H1 (cell line): ENCODE measurements around the gene ALPI. TPM values are rescaled to one million over a fixed set of nuclear protein-coding genes. Genes with fewer than 3 reads are reported as not detected.
A peak's percentile ranks its signal among the peaks of the same experiment; 100 is the strongest.
"Not testable (repeated sequence)": the region's sequence is repeated elsewhere in the genome, so short reads cannot be mapped to it uniquely, and the experiment has no call there.

Source experiments
- CTCF ChIA-PET: fragments of 300-600 bp; sonication (Branson Sonifier 250); formaldehyde crosslinking; loops from one replicate; lab custom pipeline; 2021; ENCODE audit not compliant: partially characterized antibody; lab: Charles Lee
- POLR2A ChIA-PET: fragments of 300-600 bp; sonication (Branson Sonifier 250); formaldehyde crosslinking; loops from one replicate; lab custom pipeline; 2021; ENCODE audit warnings: inconsistent platforms; ENCODE audit not compliant: partially characterized antibody; lab: Charles Lee
- DNase-seq, 2 experiments: peaks; one replicate each; pipeline versions ENCODE4 v3.0.0 to v3.0.0-alpha.2; 2010 to 2022; ENCODE audit warnings: low spot score in 2 of 2, low read depth in 1 of 2, mixed read lengths in 1 of 2
- FAIRE-seq: peaks from 2 replicates; lab custom pipeline; 2011; peaks lifted over from hg19 to GRCh38; lab: Jason Lieb, UNC
- H2AFZ ChIP-seq: 2 replicates; pipeline ENCODE4 v1.8.1; 2012; ENCODE audit warnings: low read length, inconsistent platforms
- H2AK5ac ChIP-seq: 2 replicates; pipeline ENCODE4 v1.6.1; 2013; ENCODE audit warnings: low read depth, low read length
- H2BK120ac ChIP-seq: replicated peaks from 2 replicates; pipeline ENCODE3; 2013; ENCODE audit warnings: low read depth, low read length, inconsistent platforms
- H2BK12ac ChIP-seq: 2 replicates; pipeline ENCODE4 v1.6.1; 2013; ENCODE audit warnings: low read depth, low read length
- H2BK15ac ChIP-seq: 2 replicates; pipeline ENCODE4 v1.6.1; 2013; ENCODE audit warnings: low read length
- H2BK20ac ChIP-seq: 2 replicates; pipeline ENCODE4 v1.6.1; 2013; ENCODE audit warnings: low read length
- H2BK5ac ChIP-seq: 2 replicates; pipeline ENCODE4 v1.6.1; 2013; ENCODE audit warnings: low read depth, low read length
- H3K14ac ChIP-seq: 2 replicates; pipeline ENCODE4 v1.6.1; 2013; ENCODE audit warnings: inconsistent platforms; ENCODE audit not compliant: insufficient read length
- H3K18ac ChIP-seq: 2 replicates; pipeline ENCODE4 v1.6.1; 2013; ENCODE audit warnings: low read length; ENCODE audit errors: extremely low read depth
- H3K23ac ChIP-seq: 2 replicates; pipeline ENCODE4 v1.6.1; 2013; ENCODE audit warnings: inconsistent platforms; ENCODE audit not compliant: insufficient read length
- H3K23me2 ChIP-seq: 2 replicates; pipeline ENCODE4 v1.6.1; 2013; ENCODE audit warnings: low read depth, low read length
- H3K27ac ChIP-seq: 2 replicates; pipeline ENCODE4 v1.6.1; 2011; ENCODE audit warnings: low read depth, low read length, inconsistent platforms
- H3K27me3 ChIP-seq, 4 experiments: replicated peaks in 1 of 4; 1 replicate in 1 of 4; 2 replicates in 3 of 4; pipeline versions ENCODE4 v1.6.1 to v1.8.1; 2011 to 2013; ENCODE audit warnings: low read length in 3 of 4, mild to moderate bottlenecking in 3 of 4, inconsistent platforms in 2 of 4, mixed read lengths in 2 of 4, moderate library complexity in 1 of 4; ENCODE audit not compliant: control insufficient read depth in 3 of 4, insufficient read depth in 3 of 4; ENCODE audit errors: extremely low read depth in 1 of 4
- H3K36me3 ChIP-seq, 4 experiments: 2 replicates each; pipeline versions ENCODE4 v1.6.1 to v1.8.1; 2011 to 2013; ENCODE audit warnings: mild to moderate bottlenecking in 4 of 4, low read length in 3 of 4, moderate library complexity in 2 of 4, control low read depth in 1 of 4, inconsistent platforms in 1 of 4; ENCODE audit not compliant: insufficient read depth in 4 of 4, control insufficient read depth in 2 of 4
- H3K4ac ChIP-seq: replicated peaks from 2 replicates; pipeline ENCODE3; 2013; ENCODE audit warnings: low read length, low read depth, mixed read lengths, inconsistent platforms; ENCODE audit not compliant: insufficient read length
- H3K4me1 ChIP-seq, 4 experiments: replicated peaks in 1 of 4; 1 replicate in 1 of 4; 2 replicates in 3 of 4; pipeline versions ENCODE4 v1.6.1 to v1.8.1; 2011 to 2013; ENCODE audit warnings: low read length in 3 of 4, inconsistent platforms in 2 of 4, mixed read lengths in 1 of 4; ENCODE audit not compliant: insufficient read depth in 4 of 4, control insufficient read depth in 3 of 4
- H3K4me2 ChIP-seq, 2 experiments: 2 replicates each; pipeline versions ENCODE4 v1.6.1 to v1.8.1; 2011 to 2013; ENCODE audit warnings: low read depth in 2 of 2, low read length in 2 of 2, control low read depth in 1 of 2, inconsistent platforms in 1 of 2, mild to moderate bottlenecking in 1 of 2; ENCODE audit not compliant: insufficient read depth in 1 of 2
- H3K4me3 ChIP-seq, 4 experiments: fragments of 200-600, 300-600 bp in 1 of 4; sonication (generic), shearing (Covaris generic), sonication (Bioruptor Twin) in 1 of 4; 2 replicates each; pipeline versions ENCODE4 v1.5.1 to v1.8.1; 2011 to 2016; ENCODE audit warnings: low read length in 4 of 4, low read depth in 3 of 4, control low read depth in 2 of 4, inconsistent platforms in 2 of 4, mild to moderate bottlenecking in 2 of 4, mixed read lengths in 1 of 4, moderate library complexity in 1 of 4; ENCODE audit not compliant: insufficient read depth in 2 of 4; ENCODE audit errors: extremely low read depth in 1 of 4
- H3K56ac ChIP-seq: replicated peaks from 2 replicates; pipeline ENCODE3; 2013; ENCODE audit warnings: low read depth, mild to moderate bottlenecking, mixed read lengths, low read length, inconsistent platforms; ENCODE audit not compliant: insufficient read length
- H3K79me1 ChIP-seq: 2 replicates; pipeline ENCODE4 v1.6.1; 2013; ENCODE audit warnings: low read depth, low read length, control low read depth
- H3K79me2 ChIP-seq, 2 experiments: 2 replicates each; pipeline versions ENCODE4 v1.6.1 to v1.8.1; 2012 to 2013; ENCODE audit warnings: low read length in 2 of 2, mild to moderate bottlenecking in 2 of 2, inconsistent platforms in 1 of 2; ENCODE audit not compliant: insufficient read depth in 2 of 2, control insufficient read depth in 1 of 2
- H3K9ac ChIP-seq, 4 experiments: replicated peaks in 1 of 4; 1 replicate in 1 of 4; 2 replicates in 3 of 4; pipeline versions ENCODE4 v1.6.1 to v1.8.1; 2011 to 2013; ENCODE audit warnings: low read depth in 3 of 4, low read length in 3 of 4, control low read depth in 2 of 4, mild to moderate bottlenecking in 2 of 4, moderate library complexity in 2 of 4, inconsistent platforms in 1 of 4; ENCODE audit errors: extremely low read depth in 1 of 4
- H3K9me3 ChIP-seq, 2 experiments: 2 replicates each; pipeline versions ENCODE4 v1.6.1 to v1.8.1; 2012 to 2013; ENCODE audit warnings: mild to moderate bottlenecking in 2 of 2, moderate library complexity in 2 of 2, control low read depth in 1 of 2, inconsistent platforms in 1 of 2, low read depth in 1 of 2, low read length in 1 of 2, mixed read lengths in 1 of 2; ENCODE audit not compliant: insufficient read depth in 2 of 2
- H4K20me1 ChIP-seq, 2 experiments: replicated peaks in 1 of 2; 2 replicates each; pipeline versions ENCODE3 to v1.8.1; 2011 to 2013; ENCODE audit warnings: inconsistent platforms in 2 of 2, low read length in 2 of 2, mild to moderate bottlenecking in 1 of 2; ENCODE audit not compliant: insufficient read depth in 2 of 2, control insufficient read depth in 1 of 2
- H4K5ac ChIP-seq: 2 replicates; pipeline ENCODE4 v1.6.1; 2013; ENCODE audit warnings: low read length, low read depth, mixed read lengths, inconsistent platforms; ENCODE audit not compliant: insufficient read length
- H4K8ac ChIP-seq: 2 replicates; pipeline ENCODE4 v1.8.0; 2013; ENCODE audit warnings: mild to moderate bottlenecking, moderate library complexity, low read length, inconsistent platforms; ENCODE audit not compliant: insufficient read depth; ENCODE audit errors: extremely low read depth
- H4K91ac ChIP-seq: replicated peaks from 2 replicates; pipeline ENCODE3; 2013; ENCODE audit warnings: low read length, mixed read lengths, inconsistent platforms; ENCODE audit not compliant: insufficient read length
- WGBS, 2 experiments: shearing (Covaris generic) in 1 of 2; methylation state at CpG; one replicate each; pipeline versions ENCODE4 v1.1.6 to v1.1.7; 2013 to 2015; ENCODE audit warnings: low lambda C conversion rate in 2 of 2, mixed read lengths in 2 of 2, inconsistent platforms in 1 of 2, low coverage in 1 of 2, missing lambda C conversion rate in 1 of 2; ENCODE audit not compliant: insufficient replicate concordance in 2 of 2, insufficient coverage in 1 of 2, insufficient read length in 1 of 2; ENCODE audit errors: extremely low coverage in 1 of 2, missing lambda C conversion rate in 1 of 2; 5-methylcytosine and 5-hydroxymethylcytosine counted together
- polyA plus RNA-seq, 7 experiments: library from polyadenylated mRNA; depleted of rRNA in 3 of 7; stranded (reverse) in 5 of 7; unstranded in 2 of 7; fragments of >200 nt in 5 of 7; fragments of 200-250 nt in 2 of 7; gene quantifications; 1 replicate in 5 of 7; 2 replicates in 1 of 7; 4 replicates in 1 of 7; pipeline versions ENCODE4 v1.2.1 to v1.2.3, GENCODE V29; 2011 to 2013; ENCODE audit warnings: missing spikeins in 2 of 7, mixed read lengths in 2 of 7
- total RNA-seq: library from RNA; stranded (reverse); fragmentation: NEBNext Ultra II Directional; extraction: Animal tissue kit (Norgen Biotek cat#: 25700); gene quantifications from 2 replicates; pipeline ENCODE4 v1.2.1, GENCODE V29; 2021

ALPI gene
- total and polyA plus RNA-seq, 2 of the 8 experiments (the other 6 are each of a cell fraction or from before 2014, with no cell fraction given): not detected

- H4K8ac ChIP-seq: peak overlapping the region; percentile 22; the same call in 1 of the 2 replicates
- H3K4ac ChIP-seq: peak overlapping the region; percentile 65
- not testable (repeated sequence) for H3K79me2 ChIP-seq, H3K23me2 ChIP-seq, H3K36me3 ChIP-seq, FAIRE-seq, H4K5ac ChIP-seq, H3K79me1 ChIP-seq, H3K4me2 ChIP-seq, H3K27me3 ChIP-seq, H3K14ac ChIP-seq, H2AK5ac ChIP-seq, H3K9ac ChIP-seq, H3K4me3 ChIP-seq, H4K20me1 ChIP-seq, H3K27ac ChIP-seq, H3K23ac ChIP-seq, H3K9me3 ChIP-seq, DNase-seq
- ChIA-PET CTCF (interaction anchor here (0.5 to 2.2 kb wide), 20 partner anchors 14 to 533 kb away, joined by 3 to 46 read pairs (median 4); partner anchors contain the start of gene PRSS56), POLR2A (interaction anchor here (0.8 to 1.4 kb wide), 2 partner anchors 80 to 190 kb away, joined by 3 to 5 read pairs; no protein-coding TSS in a partner anchor)
- peak overlapping the region; percentile 71 for H3K18ac ChIP-seq
- H2BK12ac ChIP-seq: peak overlapping the region; percentile 96
- peak overlapping the region; percentile 80; the same call in 1 of the 2 replicates for H2BK20ac ChIP-seq
- WGBS, 2 experiments: 80% methylated on average over 12 of the region's 21 CpGs; no CpG with 5 or more reads in 1 of the 2 experiments
- peak overlapping the region; percentile 25 for H3K56ac ChIP-seq
- H2BK15ac ChIP-seq: 0 out of 2 replicates have a peak overlapping the region, but pooled peaks have one; percentile 61
- H2BK120ac ChIP-seq: peak overlapping the region; percentile 28
- peak overlapping the region; percentile 98 for H4K91ac ChIP-seq
- peak overlapping the region; percentile 94; the same call in 1 of the 2 replicates for H2BK5ac ChIP-seq
- H3K4me1 ChIP-seq: peaks cover 0 to 12% (median 5%) of the 10 kb centered on the region in 4 experiments; a peak in 5 of 7 replicates
- H2AFZ ChIP-seq: peak overlapping the region; percentile 4; the same call in 1 of the 2 replicates
Observed at GRCh38 chr2:232443669-232444408, 12.1 kb upstream of the ALPI start.
